GM21576 (cell line): ENCODE data around the gene CDH23.

Experiments used
- ATAC-seq: cut with Tn5 transposase; IDR thresholded peaks from one replicate; pipeline ENCODE4 v1.9.1; 2021; ENCODE audit warnings: mild to moderate bottlenecking, moderate library complexity; ENCODE audit not compliant: unreplicated experiment

Gene CDH23

GRCh38 chr10:71727738-71728737, 331.3 kb downstream of the CDH23 start:
- peak; percentile 58 for ATAC-seq

GRCh38 chr10:71729161-71729636, 332.5 kb downstream of the CDH23 start:
- ATAC-seq: no peak

DNA sequence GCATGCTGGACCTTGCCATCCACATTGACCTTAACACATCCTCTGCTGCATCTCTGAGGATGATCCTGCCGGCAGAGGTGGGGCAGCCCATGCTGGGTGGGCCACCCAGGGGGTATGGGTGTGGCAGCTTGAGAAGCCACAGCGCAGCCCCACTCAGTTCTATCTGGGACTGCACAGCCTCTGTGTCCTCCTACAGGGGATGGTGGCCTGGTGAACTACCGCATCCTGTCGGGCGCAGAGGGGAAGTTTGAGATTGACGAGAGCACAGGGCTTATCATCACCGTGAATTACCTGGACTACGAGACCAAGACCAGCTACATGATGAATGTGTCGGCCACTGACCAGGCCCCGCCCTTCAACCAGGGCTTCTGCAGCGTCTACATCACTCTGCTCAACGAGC, 335.1 kb downstream of the CDH23 start:
- no peak for ATAC-seq

DNA sequence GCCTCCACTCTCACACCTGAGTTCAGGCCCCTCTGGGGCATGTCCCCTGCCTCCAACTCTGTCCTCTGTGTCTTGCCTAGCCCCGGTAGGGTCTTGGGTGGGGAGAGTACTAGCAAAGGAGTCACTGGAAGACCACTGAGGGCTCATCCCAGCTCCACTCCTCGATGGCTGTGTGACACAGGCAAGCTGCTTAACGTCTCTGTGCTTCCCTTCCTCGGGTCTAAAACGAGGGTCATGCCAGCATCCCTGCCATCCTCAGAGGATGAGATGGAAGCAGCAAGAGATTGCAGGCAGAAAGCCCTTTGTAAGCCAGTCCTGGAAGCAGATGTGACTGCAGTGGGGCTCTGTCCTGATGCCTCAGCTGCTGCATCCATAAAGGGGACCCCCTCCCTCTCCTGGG, 338.1 kb downstream of the CDH23 start:
- ATAC-seq: no peak

DNA sequence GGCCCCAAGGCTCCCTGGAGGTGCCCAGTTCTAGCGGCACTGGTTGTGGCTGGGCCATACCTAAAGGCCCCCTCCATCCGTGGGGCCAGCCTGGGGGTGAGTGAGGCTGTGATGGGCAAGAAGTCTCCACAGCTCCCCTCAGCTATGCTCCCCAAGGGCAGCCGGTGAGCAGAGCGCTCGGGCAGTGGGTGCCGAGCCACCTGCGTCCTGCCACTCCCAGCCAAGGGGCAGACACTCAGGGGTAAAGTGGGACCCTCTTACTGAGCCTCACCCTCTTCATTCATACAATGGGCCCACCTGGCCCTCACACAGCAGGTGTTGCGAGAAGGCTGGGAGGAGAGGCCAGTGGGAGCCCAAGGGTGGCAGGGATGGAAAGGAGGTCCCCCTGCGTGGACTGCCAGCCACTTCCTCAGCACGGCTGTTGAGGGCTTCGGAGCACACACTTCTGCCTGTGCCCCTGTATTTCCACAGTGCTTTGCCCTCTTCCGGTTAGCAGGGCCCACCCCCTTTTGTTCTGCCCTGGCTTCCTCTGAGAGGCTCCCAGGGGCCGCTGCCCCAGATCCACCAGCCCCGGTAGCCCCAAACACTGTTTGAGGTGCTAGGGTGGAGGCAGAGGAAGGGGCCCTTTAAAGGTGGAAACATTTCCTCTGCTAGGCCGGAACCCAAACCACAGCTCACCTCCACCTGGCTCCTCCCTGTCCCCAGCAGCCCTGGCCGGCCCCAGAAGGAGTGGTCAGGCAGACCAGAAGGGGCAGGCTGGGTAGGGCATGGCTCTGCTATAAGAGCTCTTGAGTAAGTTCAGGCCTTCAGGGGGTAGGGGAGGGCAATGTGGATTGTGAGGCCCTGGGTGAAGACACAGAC, 339.2 kb downstream of the CDH23 start:
- ATAC-seq: no peak

- no peak for ATAC-seq
These were observed 339.8 kb downstream of the CDH23 start for GRCh38 chr10:71736570-71736952.

GRCh38 chr10:71737001-71737833, 340.5 kb downstream of the CDH23 start:
- ATAC-seq: no peak

DNA sequence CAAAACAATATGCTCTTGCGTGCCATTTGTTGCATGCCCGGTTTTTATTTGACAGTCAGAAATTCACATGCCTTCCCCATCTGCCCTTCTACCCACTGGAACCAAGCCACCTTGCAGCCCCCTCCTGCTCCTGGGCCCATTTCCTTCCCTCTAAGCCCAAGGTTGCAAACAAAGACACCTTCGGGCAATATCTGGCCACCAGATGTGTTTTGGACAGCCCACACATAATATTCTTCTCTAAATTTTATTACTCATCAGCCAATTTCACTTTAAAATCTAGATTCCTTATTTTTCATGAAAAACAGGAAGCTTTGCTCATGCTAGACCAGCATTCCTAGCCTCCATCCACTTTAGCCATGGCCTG, 341.1 kb downstream of the CDH23 start:
- no peak for ATAC-seq

DNA sequence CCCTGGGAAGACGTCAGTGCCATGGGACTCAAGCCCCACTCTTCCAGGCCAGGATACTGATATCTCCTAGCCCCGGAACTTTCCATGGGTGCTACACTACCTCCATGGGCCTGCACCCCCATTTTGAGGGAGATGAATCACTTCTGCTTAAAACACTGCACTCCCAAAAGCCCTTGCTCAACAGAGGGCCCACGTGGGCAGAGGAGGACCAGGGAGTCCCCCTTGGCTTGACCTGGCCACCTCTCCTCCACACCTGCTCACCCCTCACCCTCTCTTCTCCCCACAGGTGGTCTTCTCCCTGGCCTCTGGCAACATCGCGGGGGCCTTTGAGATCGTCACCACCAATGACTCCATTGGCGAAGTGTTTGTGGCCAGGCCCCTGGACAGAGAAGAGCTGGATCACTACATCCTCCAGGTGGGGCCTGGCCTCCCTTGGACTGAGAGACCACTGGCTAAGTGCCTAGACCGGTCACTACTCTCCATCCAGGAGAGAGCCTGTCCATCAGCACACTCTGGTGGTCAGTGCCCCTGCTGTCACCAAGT, 342.7 kb downstream of the CDH23 start:
- ATAC-seq: no peak

- no peak for ATAC-seq
These were observed 343.4 kb downstream of the CDH23 start for GRCh38 chr10:71740069-71740653.

DNA sequence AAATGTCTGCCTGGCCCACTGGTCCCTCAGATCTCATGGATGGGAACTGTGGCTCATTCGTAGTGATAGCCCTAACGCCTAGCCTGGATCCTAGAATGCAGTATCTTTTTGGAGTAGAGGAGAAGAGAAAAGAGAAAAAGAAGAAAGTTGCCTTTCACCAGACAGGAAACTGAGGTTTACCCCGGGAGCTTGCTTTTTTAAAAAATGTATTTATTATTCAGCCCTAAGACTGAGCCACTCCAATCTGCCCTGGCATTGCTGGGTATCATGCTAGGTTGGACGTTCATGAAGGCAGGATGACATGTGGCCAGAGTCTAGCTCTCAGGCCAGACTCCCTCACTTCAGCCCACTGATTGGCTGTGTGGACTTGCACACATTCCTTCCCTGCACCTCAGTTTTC, 344.3 kb downstream of the CDH23 start:
- no peak for ATAC-seq

GRCh38 chr10:71741671-71742070, 345.0 kb downstream of the CDH23 start:
- no peak for ATAC-seq

DNA sequence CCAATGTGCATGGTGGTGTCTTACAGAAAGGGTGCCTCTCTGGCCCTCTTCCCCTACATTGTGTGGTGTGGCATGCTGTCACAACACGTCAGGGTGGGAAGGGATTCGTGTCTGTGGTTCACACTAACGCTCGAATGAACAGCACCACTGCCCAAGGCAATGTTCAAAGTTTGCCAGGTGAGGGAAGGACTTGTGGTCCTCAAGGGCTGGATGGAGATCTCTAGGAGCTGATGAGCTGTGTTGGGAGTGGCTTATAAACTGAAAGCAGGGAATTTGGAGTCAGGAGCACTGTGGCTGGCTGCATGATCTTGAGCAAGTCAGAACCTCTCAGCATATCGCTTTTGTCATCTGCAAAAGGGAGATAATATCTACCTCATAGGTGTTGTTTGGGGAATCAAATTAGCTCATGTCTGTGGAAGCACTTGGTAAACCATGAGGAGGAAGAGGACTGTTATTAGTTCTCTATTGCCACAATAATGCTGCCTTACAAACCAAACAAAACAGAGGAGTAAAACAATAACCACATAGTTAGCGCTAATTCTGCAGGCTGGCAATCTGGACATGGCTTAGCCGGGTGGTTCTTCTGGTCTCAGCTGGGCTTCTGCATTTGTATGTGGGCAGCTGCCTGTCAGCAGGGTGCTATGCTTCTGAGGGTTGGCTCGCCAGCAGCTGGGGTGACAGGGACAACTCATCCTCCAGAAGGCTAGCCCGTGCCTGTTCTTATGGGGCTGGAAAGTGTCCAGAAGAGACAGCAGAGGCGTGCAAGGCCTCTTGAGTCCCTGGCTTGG, 345.8 kb downstream of the CDH23 start:
- no peak for ATAC-seq

- no peak for ATAC-seq
These were observed 346.5 kb downstream of the CDH23 start for GRCh38 chr10:71743089-71743838.

DNA sequence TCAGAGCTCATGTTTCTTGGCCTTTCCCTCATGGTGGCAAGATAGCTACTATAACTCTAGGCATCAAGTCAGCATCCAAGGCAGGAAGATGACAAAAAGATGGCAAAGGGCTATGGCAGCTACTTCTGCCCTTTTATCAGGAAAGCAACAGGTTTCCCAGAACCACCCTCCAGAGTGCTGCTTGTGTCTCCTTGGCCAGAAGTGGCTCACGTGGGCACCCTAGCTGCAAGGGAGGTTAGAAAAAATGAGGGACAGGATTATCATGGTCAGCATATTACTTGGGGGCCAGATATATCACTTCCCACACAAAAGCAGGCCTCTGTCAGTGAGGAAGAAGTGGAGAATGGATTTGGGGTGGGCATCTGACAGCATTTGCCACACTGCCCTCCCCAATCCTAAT, 347.1 kb downstream of the CDH23 start:
- ATAC-seq: no peak

DNA sequence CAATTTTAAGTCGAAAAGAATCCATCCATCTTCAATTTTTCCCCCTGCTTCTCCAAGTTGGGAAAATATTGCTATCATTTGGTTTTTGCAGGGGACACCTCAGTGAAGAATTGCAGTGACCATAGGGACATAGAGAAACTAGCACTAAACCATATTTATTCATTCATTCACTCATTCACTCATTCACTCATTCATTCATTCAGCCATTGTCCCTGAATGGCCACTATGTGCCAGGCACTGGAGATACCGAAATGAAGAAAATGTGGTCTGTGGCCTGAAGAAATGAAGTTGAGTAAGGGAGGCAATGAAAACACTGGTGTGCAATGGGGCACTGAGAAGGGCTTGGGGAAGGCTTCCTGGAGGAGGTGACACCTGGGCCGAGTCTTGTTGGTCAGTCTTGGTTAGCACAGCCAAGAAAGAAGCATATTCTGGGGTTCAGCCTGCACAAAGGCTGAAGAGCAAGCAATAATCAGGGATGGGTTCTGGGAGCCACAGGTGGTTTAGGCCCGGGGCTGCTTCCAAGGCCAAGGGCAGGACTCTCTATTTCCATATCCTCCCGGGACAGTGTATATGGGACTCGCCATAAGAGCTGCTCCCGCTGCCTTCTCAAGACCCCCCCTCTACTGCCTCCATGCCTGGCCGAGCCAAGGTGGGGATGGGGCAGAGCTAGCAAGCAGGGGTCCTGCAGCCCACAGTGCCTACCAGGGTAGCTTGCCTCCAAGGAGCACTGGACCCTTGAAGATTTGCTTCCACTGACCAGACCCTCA, 348.4 kb downstream of the CDH23 start:
- no peak for ATAC-seq

GRCh38 chr10:71745664-71746250, 349.0 kb downstream of the CDH23 start:
- no peak for ATAC-seq
